ENCODE data around the gene OSTM1.

Gene OSTM1

GRCh38 chr6:108100003-108100402 lies 25.5 kb upstream of the OSTM1 start:
- DNase-seq, result no peak

GRCh38 chr6:108097882-108098281 lies 23.3 kb upstream of the OSTM1 start:
- no peak for DNase-seq

GRCh38 chr6:108093781-108094300 lies 19.3 kb upstream of the OSTM1 start:
- DNase-seq, result no peak

- DNase-seq, result no peak
Measured at GRCh38 chr6:108091288-108091687, 16.7 kb upstream of the OSTM1 start.

- DNase-seq, result no peak
Measured at GRCh38 chr6:108083349-108083748, 8.8 kb upstream of the OSTM1 start.

GRCh38 chr6:108082539-108082938 lies 8.0 kb upstream of the OSTM1 start:
- DNase-seq, result no peak

- DNase-seq, result no peak
Measured at GRCh38 chr6:108080010-108080780, 5.7 kb upstream of the OSTM1 start.

- DNase-seq, result no peak
Measured at GRCh38 chr6:108078191-108078590, 3.6 kb upstream of the OSTM1 start.

GRCh38 chr6:108074057-108074358 lies 533 bp downstream of the OSTM1 start:
- no peak for DNase-seq

GRCh38 chr6:108071736-108072276 lies 2.7 kb downstream of the OSTM1 start:
- no peak for DNase-seq

- no peak for DNase-seq
Measured at GRCh38 chr6:108068618-108069017, 5.9 kb downstream of the OSTM1 start.

GRCh38 chr6:108068182-108068581 lies 6.4 kb downstream of the OSTM1 start:
- no peak for DNase-seq

GRCh38 chr6:108052706-108053105 lies 21.8 kb downstream of the OSTM1 start:
- no peak for DNase-seq

- DNase-seq, result no peak
Measured at GRCh38 chr6:108051481-108051880, 23.1 kb downstream of the OSTM1 start.

- no peak for DNase-seq
Measured at GRCh38 chr6:108039681-108040080, 34.9 kb downstream of the OSTM1 start.

GRCh38 chr6:108036884-108037283 lies 37.7 kb downstream of the OSTM1 start:
- DNase-seq, result no peak

- DNase-seq, result no peak
Measured at GRCh38 chr6:108031968-108032367, 42.6 kb downstream of the OSTM1 start.

GRCh38 chr6:108030211-108030610 lies 44.3 kb downstream of the OSTM1 start:
- DNase-seq, result no peak

- DNase-seq, result no peak
Measured at GRCh38 chr6:108029226-108029921, 45.2 kb downstream of the OSTM1 start.

- DNase-seq, result no peak
Measured at GRCh38 chr6:108027594-108027993, 46.9 kb downstream of the OSTM1 start.

- DNase-seq, result no peak
Measured at GRCh38 chr6:108027056-108027455, 47.5 kb downstream of the OSTM1 start.

GRCh38 chr6:108024427-108025073 lies 50.0 kb downstream of the OSTM1 start:
- DNase-seq, result no peak

GRCh38 chr6:108020472-108021116 lies 53.9 kb downstream of the OSTM1 start:
- no peak for DNase-seq

Measured in bone marrow (tissue), 2 donors.